ENCODE measurements around the gene DOCK2.
"Not testable (repeated sequence)": the region's sequence is repeated elsewhere in the genome, so short reads cannot be mapped to it uniquely, and the experiment has no call there.

Gene DOCK2

GRCh38 chr5:169637085-169637548, at the start of gene DOCK2:
Gene DOCK2, plus strand, starts transcription at chr5:169637275. Its CDS starts 52 bp downstream, at chr5:169637327.
- no peak for DNase-seq

- no peak for DNase-seq
Observed at GRCh38 chr5:169590602-169591001, 46.5 kb upstream of the DOCK2 start.

- DNase-seq, result no peak
Observed at GRCh38 chr5:169591636-169592035, 45.4 kb upstream of the DOCK2 start.

GRCh38 chr5:169592937-169593650, 44.0 kb upstream of the DOCK2 start:
- DNase-seq, result no peak

- no peak for DNase-seq
Observed at GRCh38 chr5:169595172-169595820, 41.8 kb upstream of the DOCK2 start.

- DNase-seq, result no peak
Observed at GRCh38 chr5:169599451-169599850, 37.6 kb upstream of the DOCK2 start.

- DNase-seq, result no peak
Observed at GRCh38 chr5:169602535-169602934, 34.5 kb upstream of the DOCK2 start.

- no peak for DNase-seq
Observed at GRCh38 chr5:169606279-169606678, 30.8 kb upstream of the DOCK2 start.

GRCh38 chr5:169607882-169608281, 29.2 kb upstream of the DOCK2 start:
- DNase-seq, result no peak

- DNase-seq, result no peak
Observed at GRCh38 chr5:169609716-169610115, 27.4 kb upstream of the DOCK2 start.

GRCh38 chr5:169610606-169611005, 26.5 kb upstream of the DOCK2 start:
- no peak for DNase-seq

GRCh38 chr5:169615561-169615960, 21.5 kb upstream of the DOCK2 start:
- DNase-seq, result no peak

GRCh38 chr5:169624307-169624706, 12.8 kb upstream of the DOCK2 start:
- not testable (repeated sequence) for DNase-seq

- DNase-seq, result no peak
Observed at GRCh38 chr5:169626779-169627178, 10.3 kb upstream of the DOCK2 start.

GRCh38 chr5:169627551-169627950, 9.5 kb upstream of the DOCK2 start:
- no peak for DNase-seq

GRCh38 chr5:169628892-169629291, 8.2 kb upstream of the DOCK2 start:
- no peak for DNase-seq

- DNase-seq, result no peak
Observed at GRCh38 chr5:169629847-169630548, 7.1 kb upstream of the DOCK2 start.

GRCh38 chr5:169631360-169631759, 5.7 kb upstream of the DOCK2 start:
- no peak for DNase-seq

- no peak for DNase-seq
Observed at GRCh38 chr5:169632946-169633345, 4.1 kb upstream of the DOCK2 start.

- DNase-seq, result no peak
Observed at GRCh38 chr5:169634606-169635005, 2.5 kb upstream of the DOCK2 start.

GRCh38 chr5:169635936-169636335, 1.1 kb upstream of the DOCK2 start:
- DNase-seq, result no peak

- DNase-seq, result no peak
Observed at GRCh38 chr5:169636477-169637084, 494 bp upstream of the DOCK2 start.

- DNase-seq, result no peak
Observed at GRCh38 chr5:169637549-169638121, 560 bp downstream of the DOCK2 start.

All from DMS153 (cell line).